HG03039 (cell line): ENCODE data around the gene CRYBA4.

Source experiments
- ATAC-seq: cut with Tn5 transposase; IDR thresholded peaks from one replicate; pipeline ENCODE4 v1.9.1; 2021; ENCODE audit warnings: mild to moderate bottlenecking, moderate library complexity; ENCODE audit not compliant: unreplicated experiment

The CRYBA4 gene

DNA sequence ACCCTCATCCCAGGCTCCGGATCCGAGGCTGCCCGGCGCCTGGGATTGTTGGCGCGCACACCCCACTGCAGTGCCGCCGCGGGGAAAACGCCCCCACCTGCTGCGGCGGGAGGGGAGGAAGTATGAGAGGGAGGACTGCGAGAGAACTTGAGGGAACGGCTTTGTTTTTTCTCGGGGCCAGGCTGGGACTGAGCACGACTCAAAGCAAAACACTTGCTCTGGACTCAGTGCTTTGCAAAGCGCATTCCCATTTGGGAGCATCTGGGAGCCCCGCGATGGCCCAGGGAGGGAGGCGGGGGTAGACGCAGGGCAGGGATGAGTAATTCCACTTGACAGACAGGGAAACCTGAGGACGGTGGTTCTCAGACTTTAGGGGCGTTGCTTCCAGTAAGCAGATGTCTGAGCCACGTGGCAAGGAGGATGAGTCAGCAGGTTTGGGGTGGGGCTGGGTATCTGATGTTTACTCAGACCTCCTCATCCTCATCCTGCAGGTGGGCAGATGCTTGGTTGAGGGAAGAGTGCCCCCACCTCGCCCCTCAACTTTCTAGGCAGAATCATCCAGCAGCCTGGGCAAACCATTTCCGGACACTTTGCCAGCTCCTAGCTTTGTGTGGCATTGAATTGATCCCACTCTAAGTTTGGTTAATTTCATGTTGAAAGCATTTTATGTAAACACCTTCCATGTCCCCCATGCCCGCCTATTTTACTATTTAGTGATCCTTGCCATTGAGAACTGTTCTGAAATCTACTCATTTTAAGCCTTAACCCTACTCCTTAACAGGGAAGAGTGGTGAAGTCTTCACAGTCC, 37.1 kb downstream of the CRYBA4 start:
- peak; percentile 47 for ATAC-seq

GRCh38 chr22:26660356-26660755, 38.6 kb downstream of the CRYBA4 start:
- no peak for ATAC-seq

DNA sequence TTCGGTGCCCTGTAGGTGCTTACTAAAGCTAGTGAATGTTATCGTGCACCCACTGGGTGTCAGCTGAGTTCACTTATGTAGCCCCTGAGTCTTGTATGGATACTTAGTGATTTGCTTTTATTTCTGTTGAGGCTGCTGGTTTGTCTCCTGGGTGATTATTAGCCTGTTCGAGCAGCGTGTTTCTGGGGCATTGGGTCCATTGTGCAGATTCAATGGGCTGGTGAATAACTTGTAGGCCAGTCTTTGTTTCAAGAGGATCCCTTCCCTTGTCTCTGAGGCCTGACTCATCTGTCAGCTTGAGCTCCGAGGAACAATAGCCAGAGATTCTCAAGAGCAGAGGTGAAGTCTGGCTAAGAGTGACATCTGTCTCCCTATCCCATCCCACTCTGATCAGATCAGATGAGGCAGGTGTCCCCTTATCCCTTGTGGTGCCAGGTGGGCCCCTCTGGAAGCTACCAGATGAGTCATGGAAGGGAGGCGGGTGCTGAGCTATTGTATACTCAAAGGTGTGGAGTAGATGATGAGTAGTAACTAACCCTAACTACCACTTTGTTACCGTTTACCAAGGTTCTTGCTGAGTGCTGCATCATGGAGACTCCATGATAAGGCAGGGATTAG, 39.3 kb downstream of the CRYBA4 start:
- ATAC-seq, result no peak

DNA sequence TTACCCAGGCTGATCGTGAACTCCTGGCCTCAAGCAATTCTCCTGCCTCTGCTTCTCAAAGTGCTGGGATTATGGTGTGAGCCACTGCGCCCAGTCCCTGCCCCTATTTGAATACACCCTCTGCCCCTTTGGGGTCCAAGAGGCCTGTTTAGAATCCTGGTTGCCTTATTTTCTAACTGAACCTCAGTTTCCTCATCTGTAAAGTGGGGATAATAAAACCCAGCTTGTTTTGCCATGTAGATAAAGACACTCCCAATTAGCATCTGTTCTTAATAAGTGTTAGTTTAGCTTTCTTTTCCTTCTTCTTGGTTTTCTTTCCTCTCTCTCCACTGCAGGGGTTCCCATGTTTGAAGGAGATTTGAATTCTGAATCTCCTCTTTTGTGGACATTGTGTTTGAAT, 40.4 kb downstream of the CRYBA4 start:
- no peak for ATAC-seq

DNA sequence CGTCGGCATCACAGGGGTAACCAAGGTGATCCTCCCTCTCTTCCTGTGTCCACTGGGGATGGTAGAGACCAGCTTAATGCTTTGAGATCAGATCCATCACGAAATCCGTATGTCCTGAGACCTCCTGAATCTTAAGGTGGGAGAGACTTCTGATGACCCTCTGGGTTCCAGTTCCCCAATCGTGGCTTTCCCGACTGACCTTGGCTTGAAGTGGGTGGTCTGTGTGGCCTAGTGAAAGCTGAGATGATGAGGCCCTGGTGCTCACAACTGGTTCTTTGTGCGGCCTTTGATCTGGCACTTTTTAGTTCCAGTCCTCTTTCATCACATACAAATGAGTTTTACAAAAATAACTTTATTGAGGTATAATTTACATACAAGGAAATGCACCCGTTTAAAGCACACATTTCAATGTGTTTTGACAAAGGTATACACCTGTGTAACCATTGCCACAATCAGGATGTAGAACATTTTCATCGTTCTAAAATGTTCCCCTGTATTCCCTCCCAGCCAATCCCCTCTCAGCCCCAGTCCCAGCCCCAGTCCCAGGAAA, 41.7 kb downstream of the CRYBA4 start:
- no peak for ATAC-seq

DNA sequence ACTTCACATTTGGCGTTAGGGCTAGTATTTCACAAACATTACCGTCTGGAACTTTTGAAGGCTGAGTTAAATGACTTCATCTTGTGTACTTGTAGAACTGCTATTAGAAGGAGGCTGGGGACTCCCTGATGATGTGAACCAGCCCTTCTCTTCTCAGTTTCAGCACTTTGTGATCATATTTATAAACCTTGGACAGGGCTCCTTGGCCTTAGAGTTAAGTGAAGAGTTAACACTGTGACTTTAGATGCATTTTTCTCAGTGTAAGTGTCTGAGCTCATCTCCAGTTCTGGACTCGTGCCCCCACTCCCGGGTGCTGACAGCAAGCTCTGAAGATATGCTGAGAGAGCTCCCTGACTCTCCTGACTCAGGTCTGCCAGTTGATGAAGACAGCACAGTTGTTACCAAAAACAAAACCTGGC, 44.1 kb downstream of the CRYBA4 start:
- peak; percentile 5 for ATAC-seq

- no peak for ATAC-seq
These were observed 45.4 kb downstream of the CRYBA4 start for GRCh38 chr22:26667140-26667539.

- no peak for ATAC-seq
These were observed 47.3 kb downstream of the CRYBA4 start for GRCh38 chr22:26669060-26669481.

DNA sequence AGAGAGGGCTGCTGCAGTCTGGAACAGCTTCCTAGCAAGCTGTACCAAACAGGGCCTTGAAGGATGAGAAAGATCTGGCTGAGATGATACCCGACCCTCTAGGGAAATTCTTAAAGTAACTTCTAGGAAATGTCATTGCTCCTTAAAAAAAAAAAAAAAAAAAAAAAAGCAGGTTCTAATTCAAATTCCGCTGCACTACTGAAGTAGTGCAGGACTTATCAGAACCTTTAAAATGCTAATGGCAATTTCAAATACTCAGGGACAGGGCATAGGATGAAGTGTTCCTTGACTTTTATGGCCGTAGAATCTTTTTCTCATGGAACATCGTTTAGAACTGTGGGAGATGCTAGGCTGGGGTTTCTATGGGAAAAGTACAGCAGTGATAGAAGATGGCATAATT, 48.7 kb downstream of the CRYBA4 start:
- no peak for ATAC-seq

DNA sequence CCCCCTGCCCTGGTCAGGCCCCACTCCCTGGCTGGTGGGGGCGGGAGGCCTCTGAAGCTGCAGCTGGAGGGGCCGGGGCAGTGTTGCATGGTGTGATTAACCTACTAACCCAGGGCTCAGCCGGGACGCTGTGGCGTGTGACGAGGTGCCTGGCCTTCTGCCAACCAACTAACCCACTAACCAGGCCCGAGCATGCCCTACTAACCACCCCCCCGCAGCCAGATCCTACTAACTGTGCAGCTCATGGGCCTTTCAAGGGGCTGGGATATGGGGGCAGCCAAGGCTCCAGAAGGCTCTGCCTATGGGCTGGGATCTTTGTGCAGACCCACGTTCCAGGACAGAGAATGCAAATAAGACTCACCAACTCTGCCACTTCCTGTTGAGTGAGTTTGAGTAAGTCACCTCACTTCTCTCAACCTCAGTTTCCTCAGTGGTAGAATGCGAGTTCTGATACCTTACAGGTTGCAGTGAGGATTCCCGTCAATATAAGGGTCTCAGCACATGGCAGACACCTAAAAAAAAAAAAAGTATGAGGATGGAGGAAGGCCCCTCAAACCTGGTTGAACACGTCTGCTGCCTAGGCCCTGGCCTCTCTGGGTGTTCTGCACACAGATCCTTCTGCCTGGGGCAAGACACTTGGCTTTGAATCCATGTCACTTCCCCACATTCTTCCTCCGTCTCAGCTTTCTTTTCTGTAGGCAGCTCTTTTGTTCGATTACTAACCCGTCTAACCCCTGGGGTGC, 49.7 kb downstream of the CRYBA4 start:
- ATAC-seq, result no peak

- no peak for ATAC-seq
These were observed 50.3 kb downstream of the CRYBA4 start for GRCh38 chr22:26672060-26672471.

DNA sequence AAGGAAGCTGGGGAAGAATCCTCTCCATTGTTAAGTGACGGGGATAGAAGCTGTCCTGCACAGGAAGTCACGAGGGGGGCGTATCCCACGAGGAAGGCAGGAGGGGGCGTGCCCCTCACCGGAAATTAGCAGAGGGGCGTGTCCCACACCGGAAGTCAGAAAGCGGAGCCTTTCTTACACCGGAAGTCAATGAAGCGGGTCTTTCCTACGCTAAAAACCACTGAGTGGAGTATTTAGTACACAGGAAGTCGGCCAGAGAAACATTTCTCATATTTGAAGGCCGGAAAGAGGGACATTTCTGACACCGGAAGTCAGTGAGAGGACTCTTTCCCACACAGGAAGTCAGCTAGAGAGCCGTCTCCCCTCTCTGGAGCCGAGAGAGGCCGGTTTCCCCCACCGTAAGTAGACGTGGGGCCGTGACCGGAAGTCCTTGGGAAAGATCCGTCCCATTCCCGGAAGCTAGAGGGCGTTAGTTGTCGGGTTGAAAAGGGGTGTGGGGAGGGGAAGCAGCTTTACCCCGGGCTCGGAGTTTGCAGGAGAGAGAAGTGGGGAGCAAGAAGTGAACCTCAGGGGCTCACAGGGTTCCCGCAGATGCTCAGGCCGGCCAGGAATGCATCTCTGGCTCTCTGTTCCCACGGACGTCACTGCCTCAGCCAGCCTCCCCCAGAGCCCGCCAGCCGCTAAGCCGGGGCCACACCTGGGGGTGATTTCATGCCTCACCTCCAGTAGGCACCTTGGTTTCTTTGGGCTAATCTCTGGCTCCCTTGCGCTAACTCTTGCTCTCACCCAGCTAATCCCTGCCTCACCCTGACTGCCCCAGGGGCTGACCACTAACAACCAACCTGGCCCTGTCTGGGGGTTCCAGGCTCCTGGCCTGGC, 51.1 kb downstream of the CRYBA4 start:
- ATAC-seq, result peak; percentile 55

GRCh38 chr22:26673486-26673885, 51.7 kb downstream of the CRYBA4 start:
- ATAC-seq, result no peak

DNA sequence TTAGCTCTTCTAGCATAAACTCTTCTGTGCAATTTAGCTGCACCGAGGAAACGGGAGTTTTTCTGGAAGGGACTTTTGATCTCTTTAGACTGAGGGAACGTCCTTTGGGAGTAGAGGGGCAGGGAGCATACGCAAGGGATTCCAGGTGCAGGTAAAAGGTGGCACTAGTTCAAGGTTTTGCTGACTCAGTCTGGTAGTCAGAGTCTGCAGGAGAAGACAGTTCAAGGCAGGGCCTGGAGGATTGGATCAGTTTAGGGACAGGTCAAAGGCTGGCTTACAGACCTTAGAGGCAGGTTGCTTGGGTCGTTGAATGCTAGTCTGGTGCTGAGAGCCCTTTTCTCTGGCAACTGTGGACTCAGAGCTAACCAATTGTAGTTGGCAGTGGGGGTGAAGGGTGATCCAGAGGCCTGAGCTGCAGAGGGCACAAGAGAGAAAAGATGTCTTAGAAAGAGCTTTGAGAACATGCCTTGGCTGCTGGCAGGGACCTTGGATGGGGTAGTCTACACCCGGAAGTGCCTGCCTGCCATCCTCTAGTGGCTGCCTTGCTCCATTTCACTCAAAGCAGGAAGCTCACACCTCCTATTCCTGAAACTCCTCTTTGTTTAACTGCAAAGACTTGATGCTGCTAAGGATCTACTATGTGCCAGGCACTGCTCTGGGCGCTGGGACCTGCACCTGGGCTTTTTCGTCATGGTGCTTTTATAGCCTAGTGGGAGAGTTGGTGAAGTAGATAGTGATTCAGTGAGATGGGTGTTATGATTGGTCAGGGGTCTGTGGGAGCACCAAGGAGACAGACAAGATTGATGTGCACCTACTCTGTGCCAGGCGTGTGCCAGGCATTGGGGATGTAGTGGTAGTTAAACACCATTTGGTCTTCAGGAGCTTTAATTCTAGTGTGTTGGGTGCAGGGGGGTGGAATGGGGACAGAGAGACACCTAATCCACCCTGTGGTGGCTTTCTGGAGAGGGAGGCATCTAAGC, 52.7 kb downstream of the CRYBA4 start:
- no peak for ATAC-seq

DNA sequence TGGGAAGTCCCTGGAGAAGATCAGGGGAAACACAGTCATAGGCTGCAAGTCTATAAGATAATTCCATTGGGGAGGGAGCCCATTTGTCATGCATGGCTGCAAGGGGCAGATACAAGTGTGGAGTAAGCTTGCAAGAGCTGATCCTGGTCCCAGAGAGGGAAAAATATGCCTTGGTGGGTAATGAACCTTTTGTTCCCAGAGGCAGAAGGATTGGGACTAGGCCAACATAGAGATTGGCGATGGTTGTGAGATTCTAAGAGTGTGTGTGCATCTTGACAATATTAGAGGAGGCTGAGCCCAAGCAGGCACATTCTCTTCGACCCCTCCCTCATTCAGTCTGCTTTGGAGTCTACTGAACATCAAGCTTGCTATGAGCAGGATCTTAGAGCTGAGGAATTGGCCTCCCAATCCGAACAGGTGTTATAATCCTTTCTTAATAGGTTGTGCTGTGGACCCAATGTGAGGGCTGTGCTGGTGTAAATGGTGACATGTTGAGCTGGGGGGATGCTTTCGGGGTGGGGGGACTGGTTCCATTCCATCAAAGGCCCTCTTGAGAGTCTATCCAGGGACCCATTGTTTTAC, 54.0 kb downstream of the CRYBA4 start:
- ATAC-seq, result no peak

GRCh38 chr22:26677217-26677616, 55.5 kb downstream of the CRYBA4 start:
- no peak for ATAC-seq

- ATAC-seq, result no peak
These were observed 57.4 kb downstream of the CRYBA4 start for GRCh38 chr22:26679003-26679629.
